ENCODE results near the gene DIS3L2. TPM values are rescaled to one million over a fixed set of nuclear protein-coding genes. Genes with fewer than 3 reads are reported as not detected.

Gene DIS3L2
- total RNA-seq, 1 donor from 2014 or later: 24.0 TPM

GRCh38 chr2:231919341-231920035 lies 42.0 kb upstream of the DIS3L2 start:
- Mint-ChIP-seq H3K27ac (ENCODE audit: unreplicated experiment) (no peak overlapping the region), H3K36me3 (ENCODE audit: low read depth, unreplicated experiment) (no peaks in the 10 kb centered on the region), H3K4me1 (ENCODE audit: low read depth, unreplicated experiment) (no peaks in the 10 kb centered on the region), H3K4me3 (ENCODE audit: unreplicated experiment) (no peak overlapping the region), H3K27me3 (ENCODE audit: low read depth, unreplicated experiment) (peaks cover 64% of the 10 kb centered on the region), H3K9me3 (ENCODE audit: unreplicated experiment) (peaks cover 2% of the 10 kb centered on the region)
- TF ChIP-seq EZH2 (IDR thresholded peaks at IDR 0.05; ENCODE audit: insufficient read depth, low read length): no peak
- TF ChIP-seq CTCF (IDR thresholded peaks at IDR 0.05; ENCODE audit: insufficient read depth, low read depth, low read length): no peak
- H3K4me1 ChIP-seq (ENCODE audit: insufficient read depth, low read length): no peaks in the 10 kb centered on the region
- H4K20me1 ChIP-seq (ENCODE audit: insufficient read depth, low read length): no peaks in the 10 kb centered on the region
- H3K27ac ChIP-seq (ENCODE audit: low read depth, low read length): no peak overlapping the region
- H3K27me3 ChIP-seq (ENCODE audit: insufficient read depth, low read length): peaks cover 39% of the 10 kb centered on the region
- H3K79me2 ChIP-seq (ENCODE audit: insufficient read depth, low read length): no peaks in the 10 kb centered on the region
- no peaks in the 10 kb centered on the region for H3K36me3 ChIP-seq (ENCODE audit: insufficient read depth, low read length)
- H3K9ac ChIP-seq (ENCODE audit: low read length): no peak overlapping the region
- DNase-seq (ENCODE audit: low read depth) (no peak), FAIRE-seq (no peak)
- no peak overlapping the region for H3K4me2 ChIP-seq (ENCODE audit: low read length)
- H2AFZ ChIP-seq (ENCODE audit: low read depth, low read length): no peak overlapping the region
- no peaks in the 10 kb centered on the region for H3K9me3 ChIP-seq (ENCODE audit: insufficient read depth, low read depth, low read length)
- H3K4me3 ChIP-seq (ENCODE audit: insufficient read depth, low read depth, low read length): no peak overlapping the region

GRCh38 chr2:231920366-231920765 lies 41.1 kb upstream of the DIS3L2 start:
- no peak overlapping the region for H3K9ac ChIP-seq (ENCODE audit: low read length)
- H3K4me2 ChIP-seq (ENCODE audit: low read length): no peak overlapping the region
- H3K4me1 ChIP-seq (ENCODE audit: insufficient read depth, low read length): no peaks in the 10 kb centered on the region
- H3K27ac ChIP-seq (ENCODE audit: low read depth, low read length): no peak overlapping the region
- H2AFZ ChIP-seq (ENCODE audit: low read depth, low read length): no peak overlapping the region
- FAIRE-seq (no peak), DNase-seq (ENCODE audit: low read depth) (no peak)
- no peaks in the 10 kb centered on the region for H4K20me1 ChIP-seq (ENCODE audit: insufficient read depth, low read length)
- no peaks in the 10 kb centered on the region for H3K36me3 Mint-ChIP-seq (ENCODE audit: low read depth, unreplicated experiment)
- H3K36me3 ChIP-seq (ENCODE audit: insufficient read depth, low read length): no peaks in the 10 kb centered on the region
- H3K27ac Mint-ChIP-seq (ENCODE audit: unreplicated experiment): no peak overlapping the region
- H3K9me3 Mint-ChIP-seq (ENCODE audit: unreplicated experiment): peaks cover 2% of the 10 kb centered on the region
- H3K27me3 Mint-ChIP-seq (ENCODE audit: low read depth, unreplicated experiment): peaks cover 67% of the 10 kb centered on the region
- H3K4me3 ChIP-seq (ENCODE audit: insufficient read depth, low read depth, low read length): no peak overlapping the region
- H3K4me1 Mint-ChIP-seq (ENCODE audit: low read depth, unreplicated experiment): no peaks in the 10 kb centered on the region
- no peaks in the 10 kb centered on the region for H3K9me3 ChIP-seq (ENCODE audit: insufficient read depth, low read depth, low read length)
- TF ChIP-seq EZH2 (IDR thresholded peaks at IDR 0.05; ENCODE audit: insufficient read depth, low read length): no peak
- no peak for TF ChIP-seq CTCF (IDR thresholded peaks at IDR 0.05; ENCODE audit: insufficient read depth, low read depth, low read length)
- H3K79me2 ChIP-seq (ENCODE audit: insufficient read depth, low read length): no peaks in the 10 kb centered on the region
- H3K27me3 ChIP-seq (ENCODE audit: insufficient read depth, low read length): peaks cover 45% of the 10 kb centered on the region
- H3K4me3 Mint-ChIP-seq (ENCODE audit: unreplicated experiment): no peak overlapping the region

GRCh38 chr2:231920795-231921194 lies 40.7 kb upstream of the DIS3L2 start:
- H3K36me3 Mint-ChIP-seq (ENCODE audit: low read depth, unreplicated experiment): no peaks in the 10 kb centered on the region
- H3K79me2 ChIP-seq (ENCODE audit: insufficient read depth, low read length): no peaks in the 10 kb centered on the region
- FAIRE-seq (no peak), DNase-seq (ENCODE audit: low read depth) (no peak)
- H3K27ac ChIP-seq (ENCODE audit: low read depth, low read length): no peak overlapping the region
- H3K4me3 Mint-ChIP-seq (ENCODE audit: unreplicated experiment): no peak overlapping the region
- no peak overlapping the region for H3K27ac Mint-ChIP-seq (ENCODE audit: unreplicated experiment)
- no peaks in the 10 kb centered on the region for H3K9me3 ChIP-seq (ENCODE audit: insufficient read depth, low read depth, low read length)
- no peaks in the 10 kb centered on the region for H3K36me3 ChIP-seq (ENCODE audit: insufficient read depth, low read length)
- H3K9ac ChIP-seq (ENCODE audit: low read length): no peak overlapping the region
- no peak overlapping the region for H3K4me3 ChIP-seq (ENCODE audit: insufficient read depth, low read depth, low read length)
- no peaks in the 10 kb centered on the region for H4K20me1 ChIP-seq (ENCODE audit: insufficient read depth, low read length)
- H3K4me1 ChIP-seq (ENCODE audit: insufficient read depth, low read length): peaks cover 1% of the 10 kb centered on the region
- no peaks in the 10 kb centered on the region for H3K4me1 Mint-ChIP-seq (ENCODE audit: low read depth, unreplicated experiment)
- TF ChIP-seq CTCF (IDR thresholded peaks at IDR 0.05; ENCODE audit: insufficient read depth, low read depth, low read length) (no peak), EZH2 (IDR thresholded peaks at IDR 0.05; ENCODE audit: insufficient read depth, low read length) (no peak)
- peaks cover 48% of the 10 kb centered on the region for H3K27me3 ChIP-seq (ENCODE audit: insufficient read depth, low read length)
- no peak overlapping the region for H2AFZ ChIP-seq (ENCODE audit: low read depth, low read length)
- H3K9me3 Mint-ChIP-seq (ENCODE audit: unreplicated experiment): peaks cover 2% of the 10 kb centered on the region
- H3K27me3 Mint-ChIP-seq (ENCODE audit: low read depth, unreplicated experiment): peaks cover 64% of the 10 kb centered on the region
- no peak overlapping the region for H3K4me2 ChIP-seq (ENCODE audit: low read length)
